Islet of Langerhans (tissue), 1 donor: ENCODE results near the gene CACNA1B.

Source experiments
- FAIRE-seq: peaks from one replicate; lab custom pipeline; 2011; peaks lifted over from hg19 to GRCh38; lab: Jason Lieb, UNC

Gene CACNA1B

GRCh38 chr9:137986268-137987099, 108.9 kb downstream of the CACNA1B start:
- no peak for FAIRE-seq

- no peak for FAIRE-seq
These were observed 109.9 kb downstream of the CACNA1B start for GRCh38 chr9:137987244-137988030.

DNA sequence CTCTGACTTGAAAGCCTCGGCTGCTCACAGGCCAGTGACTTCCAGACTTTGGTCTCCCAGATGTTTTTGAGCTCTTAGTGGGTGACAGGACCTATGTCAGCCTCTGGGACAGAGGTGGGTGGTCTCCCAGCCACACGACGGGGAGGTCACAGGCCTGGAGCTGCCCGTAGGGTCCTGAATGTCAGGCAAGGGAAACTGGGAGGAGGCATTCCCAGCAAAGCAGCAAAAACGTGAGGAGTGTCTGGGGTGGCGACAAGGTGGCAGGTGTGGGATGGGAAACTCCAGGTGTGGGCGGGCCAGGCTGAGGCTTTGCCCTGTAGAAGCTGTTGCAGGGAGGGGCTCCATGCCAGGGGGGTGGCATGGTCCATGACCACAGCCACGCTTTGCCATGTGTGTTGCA, 110.5 kb downstream of the CACNA1B start:
- no peak for FAIRE-seq

GRCh38 chr9:137988701-137989100, 111.1 kb downstream of the CACNA1B start:
- FAIRE-seq = no peak

DNA sequence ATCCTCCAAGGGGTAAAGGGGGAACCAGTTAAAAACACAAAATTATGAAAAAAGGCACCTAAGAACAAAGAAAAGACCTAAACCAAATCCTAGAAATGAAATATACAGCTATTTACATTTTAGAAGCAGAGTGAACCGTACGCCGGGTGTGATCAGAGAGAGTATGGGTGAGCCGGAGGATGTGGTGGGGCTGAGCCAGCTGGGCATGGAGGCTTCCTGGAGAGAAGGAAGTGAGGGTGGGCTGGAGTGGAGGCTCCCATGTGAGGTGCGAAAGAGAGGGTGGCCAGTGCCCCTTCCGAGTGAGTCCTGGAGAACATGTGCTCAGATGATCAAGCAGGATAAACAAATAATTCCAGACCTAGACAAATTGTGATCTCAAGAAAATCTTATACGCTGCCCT, 111.6 kb downstream of the CACNA1B start:
- FAIRE-seq = no peak

DNA sequence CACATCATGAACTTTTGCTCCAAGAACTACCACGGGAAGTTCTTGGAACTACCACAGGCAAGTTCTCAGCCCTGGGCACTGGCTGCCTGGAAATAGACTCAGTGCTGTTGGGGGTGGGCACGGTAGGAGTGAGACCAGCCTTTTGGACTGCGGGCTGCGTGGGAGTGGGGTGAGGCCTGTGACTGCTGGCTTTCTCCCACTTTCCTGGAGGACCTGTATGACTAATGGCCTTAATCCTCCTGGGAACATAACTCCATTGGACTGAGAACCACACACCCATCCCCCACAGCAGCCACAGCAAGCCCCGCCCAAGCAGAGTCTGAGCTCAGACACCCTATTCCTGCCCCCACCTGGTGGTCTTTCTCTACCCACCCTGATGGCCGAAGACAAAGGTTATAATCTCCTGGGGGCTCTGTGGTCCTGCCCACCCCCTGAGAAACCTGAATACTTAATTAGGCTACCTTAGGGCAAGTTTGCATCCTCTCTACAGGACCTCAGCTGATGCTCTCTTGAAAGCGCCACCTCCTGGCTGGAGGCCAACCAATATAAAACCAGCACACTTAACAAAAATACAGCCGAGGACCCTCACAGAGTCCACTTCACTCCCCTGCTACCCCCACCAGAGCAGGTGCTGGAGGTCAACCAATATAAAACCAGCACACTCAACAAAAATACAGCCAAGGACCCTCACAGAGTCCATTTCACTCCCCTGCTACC, 112.6 kb downstream of the CACNA1B start:
- FAIRE-seq = no peak

GRCh38 chr9:138003485-138004190, 126.1 kb downstream of the CACNA1B start:
- no peak for FAIRE-seq

GRCh38 chr9:138006576-138007233, 129.1 kb downstream of the CACNA1B start:
- no peak for FAIRE-seq

DNA sequence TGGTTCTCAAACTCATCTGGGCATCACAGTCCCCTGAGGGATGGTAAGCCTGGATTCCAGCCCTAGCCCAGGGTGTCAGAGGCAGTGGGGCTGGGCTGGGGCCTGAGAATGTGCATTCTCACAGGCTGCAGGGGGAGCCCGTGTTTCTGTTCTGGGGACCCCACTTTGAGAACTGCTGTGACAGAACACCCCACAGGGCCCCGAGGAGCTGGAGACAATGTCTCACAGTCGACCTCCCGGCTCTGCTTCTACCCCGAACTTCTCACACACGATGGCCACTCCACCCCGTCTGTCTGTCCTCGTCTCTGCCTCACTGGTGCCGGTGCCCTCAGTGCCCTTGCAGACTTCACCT, 130.0 kb downstream of the CACNA1B start:
- FAIRE-seq = no peak

DNA sequence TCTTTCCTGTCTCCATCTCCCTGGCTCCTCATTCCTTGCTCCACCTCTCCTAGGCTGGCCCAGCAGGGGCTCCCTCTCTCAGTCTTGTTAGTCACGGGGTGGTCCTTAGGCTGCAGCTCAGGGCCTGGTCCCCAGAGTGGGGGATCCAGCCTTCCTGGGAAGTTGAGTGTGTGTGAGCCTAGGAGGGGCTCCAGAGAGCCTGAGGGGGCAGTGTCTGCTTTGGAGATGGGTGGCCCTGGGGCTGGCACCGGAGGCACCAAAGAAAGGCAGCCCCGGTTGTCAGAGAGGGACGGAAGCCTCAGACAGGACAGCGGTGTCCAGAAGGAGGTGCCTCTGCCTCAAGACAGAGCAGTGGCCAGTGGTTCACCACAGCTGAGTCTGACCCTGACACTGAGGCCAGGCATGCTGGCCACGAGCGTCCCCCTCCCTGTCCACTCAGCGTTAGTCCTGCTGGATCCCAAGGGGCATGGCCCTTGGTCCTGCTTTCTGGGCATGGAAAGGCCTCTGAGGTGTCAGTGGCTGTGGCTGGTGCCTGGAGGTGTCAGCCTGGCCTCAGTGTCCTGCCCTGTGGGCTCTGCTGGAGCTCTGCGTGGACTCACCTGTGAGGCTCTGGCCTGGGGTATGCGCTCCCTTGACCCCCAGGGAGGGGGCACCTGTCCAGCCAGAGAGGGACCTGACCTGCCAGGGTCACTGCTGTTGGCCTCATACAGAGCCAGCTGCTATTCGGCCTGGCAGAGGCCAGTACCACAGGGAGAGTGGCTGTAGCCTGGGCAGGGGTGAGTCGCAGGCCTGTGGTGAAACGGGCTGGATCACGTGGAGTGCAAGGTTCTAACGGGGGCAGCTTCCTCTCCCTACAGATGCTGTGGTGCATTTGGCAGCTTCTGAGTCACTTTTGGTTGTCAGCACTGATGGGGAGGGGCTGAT, 130.6 kb downstream of the CACNA1B start:
- no peak for FAIRE-seq

- no peak for FAIRE-seq
These were observed 131.6 kb downstream of the CACNA1B start for GRCh38 chr9:138009016-138009802.

GRCh38 chr9:138009803-138010690, 132.5 kb downstream of the CACNA1B start:
- no peak for FAIRE-seq

GRCh38 chr9:138010861-138011260, 133.3 kb downstream of the CACNA1B start:
- FAIRE-seq = no peak

- FAIRE-seq = no peak
These were observed 134.4 kb downstream of the CACNA1B start for GRCh38 chr9:138011951-138012500.

- no peak for FAIRE-seq
These were observed 135.7 kb downstream of the CACNA1B start for GRCh38 chr9:138013273-138013672.

DNA sequence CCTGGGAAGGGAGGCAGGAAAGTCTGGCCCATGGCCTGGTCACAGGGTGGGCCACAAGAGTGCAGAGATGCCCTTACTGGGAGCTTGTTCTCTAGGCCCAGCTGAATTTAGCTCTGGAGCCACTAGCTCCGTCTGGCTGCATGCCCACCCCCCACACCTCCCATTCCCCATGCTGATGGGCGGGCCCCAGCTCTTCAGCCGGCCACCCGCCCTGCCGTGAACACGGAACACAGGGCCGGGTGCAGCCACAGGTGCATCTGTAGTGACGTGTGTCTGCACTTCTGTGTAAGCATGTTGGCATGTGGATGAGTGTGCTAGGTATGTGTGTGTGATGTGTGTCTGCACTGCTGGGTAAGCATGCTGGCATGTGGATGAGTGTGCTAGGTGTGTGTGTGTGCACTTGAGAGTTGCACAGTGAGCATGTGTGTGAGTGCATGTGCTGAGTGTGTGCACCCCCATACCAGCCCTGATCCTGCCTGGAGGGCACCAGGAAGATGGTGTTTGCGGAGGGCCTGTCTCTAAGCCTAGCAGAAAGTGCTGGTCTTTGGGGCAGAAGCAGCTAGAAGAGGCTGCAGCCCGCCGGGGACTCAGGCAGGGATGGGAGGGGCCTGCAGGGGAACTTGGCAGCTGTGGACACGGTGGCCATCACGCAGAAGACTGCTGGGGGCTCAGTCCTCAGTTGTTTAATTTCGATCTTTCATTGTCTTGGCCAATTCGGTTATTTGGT, 136.4 kb downstream of the CACNA1B start:
- no peak for FAIRE-seq

DNA sequence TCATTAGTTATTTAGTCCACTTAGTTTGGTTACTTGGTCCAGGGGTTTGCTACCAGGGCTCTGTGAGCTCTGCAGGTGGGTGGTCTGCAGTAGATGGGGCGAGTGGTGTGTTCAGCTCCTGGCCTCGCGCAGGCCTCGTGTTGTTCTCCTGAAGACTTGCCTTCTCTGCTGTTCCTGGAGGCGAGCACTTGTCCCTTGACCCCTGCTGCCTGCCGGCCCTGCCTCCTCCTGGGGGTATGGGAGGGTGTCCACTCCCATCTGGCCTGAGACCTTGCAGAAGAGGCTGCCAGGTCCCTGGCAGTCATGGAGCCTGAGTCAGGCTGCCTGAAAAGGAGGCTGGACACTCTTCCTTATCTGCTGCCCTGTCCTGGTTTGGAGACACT, 137.0 kb downstream of the CACNA1B start:
- no peak for FAIRE-seq
